ENCODE results near the gene TMEM91. TPM values are rescaled to one million over a fixed set of nuclear protein-coding genes. Genes with fewer than 3 reads are reported as not detected.
A peak's percentile ranks its signal among the peaks of the same experiment; 100 is the strongest.

TMEM91 gene
- total RNA-seq (2021; fragmentation: NEBNext Ultra II Directional; extraction: Animal tissue kit (Norgen Biotek cat#: 25700)) (4.2 and 5.3 TPM in 2 replicates), polyA plus RNA-seq (2011; rRNA removed) (7.4 and 12.9 TPM in 2 replicates), polyA minus RNA-seq (2011; rRNA and poly(A)+ RNA removed) (2.3 and 9.6 TPM in 2 replicates)
- polyA plus RNA-seq (2011; cell fraction: cytosol; rRNA removed): 7.9 TPM
- 15.3 TPM for polyA plus RNA-seq (2011; cell fraction: nucleus; rRNA removed)
- polyA plus RNA-seq (2012, experiment 1 of 2): 3.8 to 10.2 TPM (median 7.9 TPM) in 4 replicates
- 13.7 TPM for polyA plus RNA-seq (2012, experiment 2 of 2)
- 6.7 TPM for polyA plus RNA-seq (2013, experiment 1 of 2)
- 6.5 TPM for polyA plus RNA-seq (2013, experiment 2 of 2)
- polyA minus RNA-seq (2011; cell fraction: cytosol; rRNA and poly(A)+ RNA removed): 2.7 TPM
- 3.8 TPM for polyA minus RNA-seq (2011; cell fraction: nucleus; rRNA and poly(A)+ RNA removed)
- long read RNA-seq, experiment 1, partial matches to known transcripts: 3 of 6 reads
- long read RNA-seq, experiment 1, other reads (novel, unspliced or antisense): 0 of 6 reads
- long read RNA-seq, experiment 2, partial matches to known transcripts: 0 of 1 reads
- long read RNA-seq, experiment 2, other reads (novel, unspliced or antisense): 1 of 1 reads

GRCh38 chr19:41376241-41376997 lies at the start of gene TMEM91:
TMEM91 (plus strand) TSS chr19:41376533; CDS start chr19:41378310, 1,777 bp downstream.
- Histone ChIP-seq H2BK5ac (ENCODE audit: low read depth, low read length) (0 out of 2 replicates have a peak within 1 kb of the TSS, but pooled peaks have one; percentile 35), H3K27me3 (replicated peaks in 1 of 4; ENCODE audit: control insufficient read depth in 3 of 4, extremely low read depth in 1 of 4, insufficient read depth in 3 of 4, low read length in 3 of 4) (peaks cover 0 to 9% (median 2%) of the 10 kb centered on the region in 4 experiments; a peak in 4 of 7 replicates), H2BK12ac (ENCODE audit: low read depth, low read length) (peak within 1 kb of the TSS; percentile 80; the same call in 1 of the 2 replicates), H3K79me2 (ENCODE audit: control insufficient read depth in 1 of 2, insufficient read depth in 2 of 2, low read length in 2 of 2) (no peaks in the 10 kb centered on the region), H2AK5ac (ENCODE audit: low read depth, low read length) (peak within 1 kb of the TSS; percentile 53), H3K4me2 (ENCODE audit: insufficient read depth in 1 of 2, low read depth in 2 of 2, low read length in 2 of 2) (peak within 1 kb of the TSS; percentile 96), H3K27ac (ENCODE audit: low read depth, low read length) (no peak within 1 kb of the TSS), H3K79me1 (ENCODE audit: low read depth, low read length) (no peaks in the 10 kb centered on the region), H3K23ac (ENCODE audit: insufficient read length) (no peak within 1 kb of the TSS), H3K4ac (replicated peaks; ENCODE audit: insufficient read length, low read depth, low read length) (no peak within 1 kb of the TSS), H4K91ac (replicated peaks; ENCODE audit: insufficient read length, low read length) (no peak within 1 kb of the TSS), H3K36me3 (ENCODE audit: control insufficient read depth in 2 of 4, insufficient read depth in 4 of 4, low read length in 3 of 4) (no peaks in the 10 kb centered on the region), H3K14ac (ENCODE audit: insufficient read length) (no peak within 1 kb of the TSS), H4K5ac (ENCODE audit: insufficient read length, low read depth, low read length) (no peak within 1 kb of the TSS), H4K20me1 (replicated peaks in 1 of 2; ENCODE audit: control insufficient read depth in 1 of 2, insufficient read depth in 2 of 2, low read length in 2 of 2) (no peaks in the 10 kb centered on the region), H2BK120ac (replicated peaks; ENCODE audit: low read depth, low read length) (no peak within 1 kb of the TSS), H2BK15ac (ENCODE audit: low read length) (peak within 1 kb of the TSS; percentile 88), H3K4me3 (ENCODE audit: extremely low read depth in 1 of 4, insufficient read depth in 2 of 4, low read depth in 3 of 4, low read length in 4 of 4) (peak within 1 kb of the TSS; percentile 61 to 82 (median 71)), H3K4me1 (replicated peaks in 1 of 4; ENCODE audit: control insufficient read depth in 3 of 4, insufficient read depth in 4 of 4, low read length in 3 of 4) (peaks cover 0 to 5% (median 4%) of the 10 kb centered on the region in 4 experiments; a peak in 5 of 7 replicates), H3K9me3 (ENCODE audit: insufficient read depth in 2 of 2, low read depth in 1 of 2, low read length in 1 of 2) (no peaks in the 10 kb centered on the region), H2BK20ac (ENCODE audit: low read length) (no peak within 1 kb of the TSS), H3K18ac (ENCODE audit: extremely low read depth, low read length) (peak within 1 kb of the TSS; percentile 90), H4K8ac (ENCODE audit: extremely low read depth, insufficient read depth, low read length) (no peak within 1 kb of the TSS; the same call in 1 of the 2 replicates), H3K9ac (replicated peaks in 1 of 4; ENCODE audit: extremely low read depth in 1 of 4, low read depth in 3 of 4, low read length in 3 of 4) (peak within 1 kb of the TSS in 3 of 4 experiments; percentile 38 to 72 (median 44); a peak in 5 of 7 replicates), H3K56ac (replicated peaks; ENCODE audit: insufficient read length, low read depth, low read length) (no peak within 1 kb of the TSS), H2AFZ (ENCODE audit: low read length) (peak within 1 kb of the TSS; percentile 91; the same call in 1 of the 2 replicates), H3K23me2 (ENCODE audit: low read depth, low read length) (peaks cover 12% of the 10 kb centered on the region)
- 3% methylated on average over 28 of the region's 47 CpGs; no CpG with 5 or more reads in 1 of the 2 experiments for WGBS, 2 experiments (ENCODE audit: extremely low coverage in 1 of 2, insufficient coverage in 1 of 2, insufficient read length in 1 of 2, insufficient replicate concordance in 2 of 2, low coverage in 1 of 2, low lambda C conversion rate in 2 of 2, missing lambda C conversion rate in 1 of 2)
- DNase-seq (ENCODE audit: low read depth in 1 of 2, low spot score in 2 of 2): peak in 1 of 2 experiments; percentile 85
- ChIA-PET POLR2A (ENCODE audit: partially characterized antibody) (interaction anchor here (0.6 to 3.8 kb wide), 10 partner anchors 9 to 63 kb away, joined by 3 to 10 read pairs (median 3); partner anchors contain the start of gene DMAC2), CTCF (ENCODE audit: partially characterized antibody) (interaction anchor here (0.6 to 1.8 kb wide), 6 partner anchors 11 to 187 kb away, joined by 3 to 5 read pairs (median 3); partner anchors contain the start of gene B9D2)
- no peak for FAIRE-seq
- TF ChIP-seq ZNF274 (IDR thresholded peaks at IDR 0.05; ENCODE audit: borderline replicate concordance, extremely low read depth, low read length) (no peak), RFX5 (IDR thresholded peaks at IDR 0.05; ENCODE audit: borderline replicate concordance, low read depth, low read length) (no peak), HDAC6 (IDR thresholded peaks at IDR 0.05; ENCODE audit: low read depth, low read length) (no peak), POU5F1 (IDR thresholded peaks at IDR 0.05; ENCODE audit: low read depth, low read length) (no peak), PHF8 (conservative IDR thresholded peaks at IDR 0.05; ENCODE audit: low read depth, low read length) (0 out of 2 replicates have a peak, but pooled peaks have one; percentile 39), SP2 (IDR thresholded peaks at IDR 0.05; ENCODE audit: low read length) (no peak), CTBP2 (IDR thresholded peaks at IDR 0.05; ENCODE audit: borderline replicate concordance, insufficient read depth, insufficient read length, low read length) (no peak), POLR2A (IDR thresholded peaks at IDR 0.05; ENCODE audit: control extremely low read depth in 1 of 2, low read depth in 2 of 2, low read length in 2 of 2) (peak in 1 of 2 experiments; percentile 40; a peak in 2 of 3 replicates), KDM4A (IDR thresholded peaks at IDR 0.05; ENCODE audit: low read depth, low read length, severe bottlenecking) (peak; percentile 60)

Data from H1 (cell line).